Keratinocyte (primary cell): Measurements from ENCODE around the gene C5.

Experiments used
- EZH2 ChIP-seq: IDR thresholded peaks from one replicate; pipeline ENCODE4 v1.6.1; 2012; ENCODE audit warnings: inconsistent platforms, mild to moderate bottlenecking, low read length, moderate library complexity
- TF ChIP-seq, protein P1 (sequence below), 3 experiments: IDR thresholded peaks in 1 of 3; conservative IDR thresholded peaks in 1 of 3; optimal IDR thresholded peaks in 1 of 3; 2 replicates in 2 of 3; 3 replicates in 1 of 3; pipeline versions ENCODE3 to v1.5.1; 2011; ENCODE audit warnings: low read length in 3 of 3, mild to moderate bottlenecking in 3 of 3, moderate library complexity in 2 of 3, control low read depth in 1 of 3, inconsistent platforms in 1 of 3; ENCODE audit not compliant: insufficient read depth in 2 of 3; ENCODE audit errors: extremely low read depth in 1 of 3

DNA sequence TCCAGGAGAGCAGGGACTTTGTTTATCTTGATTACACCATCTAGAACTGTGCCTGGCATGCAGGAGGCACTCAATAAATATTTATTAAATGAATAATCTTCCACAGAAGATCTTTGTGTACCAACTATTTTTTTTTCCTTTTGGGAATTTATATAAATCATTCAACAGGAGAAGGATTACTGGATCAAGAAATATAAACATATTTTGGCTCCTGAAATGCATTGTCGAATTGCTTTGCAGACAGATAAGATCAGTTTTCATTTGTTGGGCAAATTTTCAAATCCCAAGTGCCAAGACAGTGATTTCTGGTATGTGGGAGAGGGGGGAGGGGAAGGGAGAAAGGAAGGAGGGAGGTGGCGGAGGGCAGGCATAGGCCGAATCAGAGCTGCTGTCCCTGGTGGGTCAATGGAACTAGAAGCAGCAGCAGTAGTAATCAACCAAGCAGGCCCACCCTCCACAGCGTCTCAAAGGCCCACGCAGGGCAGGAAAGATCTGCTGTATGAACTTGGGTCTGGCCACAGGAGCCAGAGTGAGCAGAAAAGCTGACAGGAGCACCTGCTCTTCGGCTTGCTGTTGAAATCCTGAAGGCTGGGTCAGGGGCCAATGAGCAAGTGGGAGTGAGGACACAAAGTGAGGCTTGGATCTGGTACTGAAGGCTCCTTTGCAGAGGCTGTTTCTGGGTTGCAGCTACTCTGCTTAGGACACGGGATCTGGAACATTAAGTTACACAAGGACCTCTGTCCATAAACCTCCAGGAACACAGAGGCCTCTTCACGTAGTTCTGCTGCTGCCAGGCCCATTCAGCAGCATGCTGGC lies 107.7 kb downstream of the C5 start:
- TF ChIP-seq, protein P1, sequence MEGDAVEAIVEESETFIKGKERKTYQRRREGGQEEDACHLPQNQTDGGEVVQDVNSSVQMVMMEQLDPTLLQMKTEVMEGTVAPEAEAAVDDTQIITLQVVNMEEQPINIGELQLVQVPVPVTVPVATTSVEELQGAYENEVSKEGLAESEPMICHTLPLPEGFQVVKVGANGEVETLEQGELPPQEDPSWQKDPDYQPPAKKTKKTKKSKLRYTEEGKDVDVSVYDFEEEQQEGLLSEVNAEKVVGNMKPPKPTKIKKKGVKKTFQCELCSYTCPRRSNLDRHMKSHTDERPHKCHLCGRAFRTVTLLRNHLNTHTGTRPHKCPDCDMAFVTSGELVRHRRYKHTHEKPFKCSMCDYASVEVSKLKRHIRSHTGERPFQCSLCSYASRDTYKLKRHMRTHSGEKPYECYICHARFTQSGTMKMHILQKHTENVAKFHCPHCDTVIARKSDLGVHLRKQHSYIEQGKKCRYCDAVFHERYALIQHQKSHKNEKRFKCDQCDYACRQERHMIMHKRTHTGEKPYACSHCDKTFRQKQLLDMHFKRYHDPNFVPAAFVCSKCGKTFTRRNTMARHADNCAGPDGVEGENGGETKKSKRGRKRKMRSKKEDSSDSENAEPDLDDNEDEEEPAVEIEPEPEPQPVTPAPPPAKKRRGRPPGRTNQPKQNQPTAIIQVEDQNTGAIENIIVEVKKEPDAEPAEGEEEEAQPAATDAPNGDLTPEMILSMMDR (optimal IDR thresholded peaks at IDR 0.05 in 1 of 3, IDR thresholded peaks at IDR 0.05 in 1 of 3, conservative IDR thresholded peaks at IDR 0.05 in 1 of 3; ENCODE audit: extremely low read depth in 1 of 3, insufficient read depth in 2 of 3, low read length in 3 of 3): no peak
- no peak for TF ChIP-seq EZH2
